ENCODE measurements around the gene DYSF. TPM values are rescaled to one million over a fixed set of nuclear protein-coding genes. Genes with fewer than 3 reads are reported as not detected.

The DYSF gene
- total RNA-seq, 1 experiment from 2014 or later: 0.24 TPM

Other genes starting within 250 kb of the DYSF start
- 1.1 and 2.3 TPM in 2 replicates for gene PAIP2B, start 226.5 kb upstream of the DYSF start, total RNA-seq (2021)
- gene ZNF638, start 121.8 kb upstream of the DYSF start, total RNA-seq (2021): 113 and 126 TPM in 2 replicates